DMS153 treated with DMSO at 0.1 percent for 48 hours (cell line): ENCODE measurements around the gene BRD3.

Experiments used
- DNase-seq: peaks from one replicate; lab custom pipeline; 2025; ENCODE audit not compliant: unreplicated experiment; lab: John Stamatoyannopoulos, UW

BRD3 gene

DNA sequence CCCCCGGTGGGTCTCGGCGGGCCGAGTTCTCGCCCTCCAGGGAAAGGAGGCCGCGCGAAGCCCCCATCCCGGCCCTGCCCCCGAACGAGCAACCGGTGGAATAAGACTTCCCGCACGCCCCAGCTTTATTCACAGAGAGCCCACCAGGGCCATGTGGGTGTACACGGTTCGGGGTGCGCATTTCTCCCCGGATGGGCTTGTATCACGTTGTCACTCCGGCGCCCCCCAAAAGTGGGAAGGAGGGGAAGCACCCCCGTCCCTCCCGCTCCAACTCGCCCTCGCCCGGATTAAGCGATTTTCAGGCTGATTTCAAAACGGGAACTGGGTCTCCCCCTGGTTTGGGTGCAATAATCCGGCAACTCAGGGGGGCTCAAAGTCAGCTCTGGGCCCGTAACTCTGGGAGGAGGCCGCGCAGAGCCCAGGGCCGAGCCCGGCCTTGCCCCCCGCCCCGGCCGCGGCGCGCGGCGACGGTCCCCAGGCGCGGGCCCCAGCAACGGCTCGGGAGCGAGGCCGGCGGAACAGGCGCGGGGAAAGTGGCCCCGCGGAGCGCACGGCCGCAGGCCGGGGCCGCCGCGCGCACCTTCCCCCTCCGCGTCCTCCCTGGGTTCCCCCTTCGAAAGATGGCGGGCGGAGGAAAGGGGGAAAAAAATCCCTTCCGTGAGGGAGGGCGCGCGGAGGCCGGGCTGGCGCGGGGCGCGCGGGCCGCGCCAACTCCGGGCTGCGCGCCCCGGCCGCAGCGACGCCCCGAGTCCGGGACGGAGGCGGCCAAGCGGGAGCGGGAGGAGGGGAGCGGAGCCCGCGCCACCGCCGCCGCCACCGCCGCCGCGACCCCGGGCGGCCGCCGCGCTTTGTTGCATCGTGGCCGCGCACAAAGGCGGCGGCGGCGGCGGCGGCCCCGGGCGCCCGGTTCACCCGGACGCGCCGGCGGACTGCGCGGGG lies 644 bp downstream of the BRD3 start:
- no peak for DNase-seq

DNA sequence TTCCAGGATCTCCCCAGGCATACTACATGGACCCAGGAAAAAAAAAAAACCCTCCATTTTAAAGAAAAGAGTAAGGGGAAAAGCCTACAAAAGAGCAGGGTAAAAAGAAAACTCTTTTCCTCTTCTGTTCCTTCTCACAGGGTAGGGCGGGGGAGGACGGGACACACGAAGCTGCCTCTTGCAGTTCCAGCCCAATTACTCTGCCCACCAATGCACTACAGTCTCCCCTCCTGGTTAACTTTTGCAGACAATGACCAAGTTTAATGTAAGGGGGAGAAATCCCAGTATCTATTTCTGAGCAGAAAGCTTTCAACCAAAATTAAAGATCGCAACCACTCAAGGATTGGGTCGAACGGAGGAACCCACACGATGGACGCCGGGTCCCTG lies 1.3 kb downstream of the BRD3 start:
- no peak for DNase-seq

DNA sequence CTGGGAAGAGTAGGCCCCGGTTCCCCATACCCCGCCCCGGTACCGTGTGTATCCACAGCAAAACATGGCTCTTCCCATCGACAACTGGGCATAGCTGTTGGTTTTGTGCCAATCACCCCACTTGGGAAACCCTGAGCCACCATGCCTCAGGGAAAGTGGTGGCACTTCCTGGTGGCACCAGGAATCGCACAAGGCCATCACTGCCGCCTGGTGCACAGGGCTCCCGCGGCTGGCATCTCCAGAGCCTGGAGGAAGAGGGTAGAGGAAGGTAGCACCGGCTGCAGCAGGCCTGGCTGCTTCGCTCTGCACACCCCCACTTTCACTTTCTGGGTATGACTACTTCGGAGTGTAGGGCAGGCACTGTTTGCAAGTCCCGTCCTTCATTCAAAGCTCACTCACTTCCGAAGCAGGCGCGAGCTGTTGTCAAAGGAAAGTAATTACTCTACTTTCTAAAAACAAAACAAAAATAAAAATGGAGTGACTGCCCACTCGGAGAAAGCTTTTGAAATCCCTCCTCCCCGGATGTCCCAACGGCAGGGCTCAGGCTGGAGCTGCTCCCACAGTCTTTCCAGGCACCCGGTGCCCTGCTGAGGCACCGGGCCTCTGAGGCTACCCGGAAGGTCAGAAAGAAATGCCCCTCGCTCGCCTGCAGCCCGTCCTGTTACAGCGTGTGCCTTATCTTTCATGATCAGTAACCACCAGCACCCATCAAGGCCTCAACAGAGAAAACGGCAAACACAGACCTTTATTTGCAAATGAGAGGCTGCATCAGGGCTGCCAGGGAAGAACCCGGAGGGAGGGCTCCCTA lies 2.0 kb downstream of the BRD3 start:
- no peak for DNase-seq

DNA sequence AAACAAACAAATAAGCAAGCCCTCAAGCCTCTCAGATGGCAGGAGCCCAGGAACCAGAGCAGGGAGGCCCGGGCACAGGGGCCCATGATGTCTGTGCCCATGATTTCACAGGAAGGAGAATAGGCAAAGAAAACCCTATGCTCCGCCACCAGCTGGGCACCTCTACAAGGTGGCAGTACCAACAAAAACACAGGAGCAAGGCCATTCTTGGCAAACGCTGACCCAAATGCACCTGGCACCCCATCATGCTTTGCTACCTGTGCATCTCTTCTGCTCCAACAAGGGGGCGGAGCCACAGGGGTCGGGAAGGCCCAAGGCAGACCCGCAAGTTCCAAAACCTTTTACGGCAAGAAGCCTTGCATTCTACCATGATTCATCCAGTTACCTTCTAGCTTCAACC lies 3.1 kb downstream of the BRD3 start:
- DNase-seq = no peak

DNA sequence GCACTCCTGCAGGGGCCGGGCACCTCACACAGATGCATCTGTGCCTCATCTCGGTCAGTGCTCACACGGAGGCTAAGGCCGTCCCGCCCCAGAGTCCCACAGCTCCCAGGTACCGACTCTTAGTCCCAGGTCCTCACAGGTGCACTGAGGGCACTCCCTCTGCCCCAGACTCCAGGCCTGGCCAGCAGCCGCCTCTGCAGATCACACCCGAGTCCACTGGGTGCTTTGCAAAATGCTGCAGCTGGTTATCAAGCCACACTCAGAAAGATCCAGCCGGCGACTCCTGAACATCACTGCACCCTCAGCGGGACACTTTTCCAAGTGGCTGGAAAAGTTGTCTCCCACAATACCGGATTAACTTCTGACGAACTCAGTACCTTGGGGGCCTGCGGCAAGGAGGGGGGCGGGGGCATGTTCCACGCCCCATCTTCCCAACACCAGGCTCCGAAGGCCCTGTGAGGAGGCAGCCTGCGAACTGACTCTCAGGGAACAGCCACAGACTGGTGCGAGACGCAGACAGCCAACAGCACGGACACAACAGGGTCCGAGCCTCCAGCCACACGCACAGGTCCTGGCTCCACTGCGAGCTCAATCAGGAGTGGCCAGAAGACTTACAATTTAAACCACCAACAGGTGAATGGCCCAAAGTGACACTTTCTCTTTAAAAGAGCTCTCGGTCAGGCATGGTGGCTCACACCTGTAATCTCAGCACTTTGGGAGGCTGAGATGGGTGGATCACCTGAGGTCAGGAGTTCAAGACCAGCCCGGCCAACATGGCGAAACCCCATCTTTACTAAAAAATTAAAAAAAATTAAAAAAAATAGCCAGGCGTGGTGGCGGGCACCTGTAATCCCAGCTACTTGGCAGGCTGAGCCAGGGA lies 4.0 kb downstream of the BRD3 start:
- no peak for DNase-seq

DNA sequence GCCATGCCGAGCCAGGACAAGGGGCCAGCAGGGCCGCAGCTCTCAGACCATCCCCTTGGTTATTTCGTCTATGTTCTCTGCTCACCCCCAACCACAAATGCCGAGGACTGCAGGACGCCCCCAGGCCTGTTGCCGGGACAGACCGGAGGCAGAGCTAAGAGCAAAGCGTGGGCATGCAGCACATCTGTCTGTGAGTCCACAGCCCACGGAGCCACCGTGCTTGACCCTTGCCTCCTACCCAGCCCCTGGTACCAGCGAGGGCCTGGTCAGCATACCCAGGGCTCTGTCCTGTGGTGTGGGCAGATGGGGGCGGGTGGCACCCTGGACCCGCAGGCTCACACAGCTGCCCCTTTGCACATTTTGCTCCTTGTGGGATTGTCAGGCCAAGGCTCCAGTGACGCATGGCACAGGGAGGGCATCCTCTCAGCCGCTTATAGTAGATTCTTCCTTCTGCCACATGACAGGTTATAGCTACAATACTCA lies 4.7 kb downstream of the BRD3 start:
- DNase-seq = no peak

DNA sequence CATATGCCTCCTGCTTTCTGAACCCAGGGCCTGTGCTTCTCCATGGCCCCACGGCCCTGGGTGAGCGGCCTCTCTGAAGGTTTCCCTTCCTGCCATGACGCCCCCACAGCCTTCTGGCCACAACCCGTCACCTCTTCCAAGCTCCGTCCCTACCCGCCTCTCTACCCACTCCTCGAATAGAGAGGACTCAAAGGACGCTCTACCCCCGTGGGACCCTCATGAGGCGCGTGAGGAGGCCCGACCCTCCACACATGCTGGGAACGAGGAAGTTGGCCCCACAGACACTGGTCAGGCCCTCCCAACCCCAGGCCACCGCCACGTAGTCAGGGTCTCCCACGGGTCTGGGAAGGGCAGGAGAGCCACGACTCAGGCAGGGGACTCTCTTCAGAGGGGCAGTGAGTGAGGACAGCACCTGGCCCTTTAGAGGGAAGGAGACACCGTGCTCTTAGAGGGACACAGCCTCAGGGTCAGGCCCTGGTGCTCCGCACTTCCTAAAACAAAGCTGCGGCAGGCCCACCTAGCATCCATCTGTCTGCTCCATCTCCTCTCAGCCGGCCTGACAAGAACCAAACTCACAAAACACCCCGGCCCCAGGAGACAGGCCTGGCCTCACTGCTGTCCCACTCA lies 5.3 kb downstream of the BRD3 start:
- DNase-seq = no peak

DNA sequence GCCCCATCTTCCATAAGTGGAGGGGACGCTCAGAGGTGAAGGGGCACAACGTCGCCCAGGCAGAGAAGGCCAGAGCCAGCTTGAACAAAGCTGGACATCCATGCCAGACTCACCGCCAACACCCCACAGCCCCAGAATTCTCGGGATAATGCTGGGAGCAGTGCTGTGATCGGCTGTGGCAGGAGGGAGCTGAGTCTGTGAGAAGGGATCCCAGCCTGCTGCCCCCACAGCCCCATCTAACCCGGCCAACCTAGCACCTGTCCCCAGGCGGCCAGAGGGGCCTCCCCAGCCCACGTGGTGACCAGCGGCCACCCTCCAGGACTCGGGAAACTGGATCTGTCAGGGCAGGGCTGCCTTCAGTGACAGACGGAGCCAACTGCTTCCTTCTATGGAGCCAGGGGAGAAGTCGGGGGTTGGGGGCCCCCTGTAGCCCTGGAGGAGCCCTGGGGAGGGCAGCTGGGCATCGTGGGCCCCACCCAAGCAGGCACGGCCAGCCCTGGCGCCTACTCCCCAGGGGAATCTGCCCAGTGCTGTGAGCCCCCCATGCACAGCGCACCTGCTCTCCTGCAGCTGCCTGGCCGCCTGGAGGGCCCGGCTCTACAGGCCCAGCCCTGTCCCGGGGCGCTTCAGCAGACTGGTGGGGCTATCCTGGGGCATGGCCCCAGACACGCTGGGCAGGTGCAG lies 6.0 kb downstream of the BRD3 start:
- DNase-seq = no peak

DNA sequence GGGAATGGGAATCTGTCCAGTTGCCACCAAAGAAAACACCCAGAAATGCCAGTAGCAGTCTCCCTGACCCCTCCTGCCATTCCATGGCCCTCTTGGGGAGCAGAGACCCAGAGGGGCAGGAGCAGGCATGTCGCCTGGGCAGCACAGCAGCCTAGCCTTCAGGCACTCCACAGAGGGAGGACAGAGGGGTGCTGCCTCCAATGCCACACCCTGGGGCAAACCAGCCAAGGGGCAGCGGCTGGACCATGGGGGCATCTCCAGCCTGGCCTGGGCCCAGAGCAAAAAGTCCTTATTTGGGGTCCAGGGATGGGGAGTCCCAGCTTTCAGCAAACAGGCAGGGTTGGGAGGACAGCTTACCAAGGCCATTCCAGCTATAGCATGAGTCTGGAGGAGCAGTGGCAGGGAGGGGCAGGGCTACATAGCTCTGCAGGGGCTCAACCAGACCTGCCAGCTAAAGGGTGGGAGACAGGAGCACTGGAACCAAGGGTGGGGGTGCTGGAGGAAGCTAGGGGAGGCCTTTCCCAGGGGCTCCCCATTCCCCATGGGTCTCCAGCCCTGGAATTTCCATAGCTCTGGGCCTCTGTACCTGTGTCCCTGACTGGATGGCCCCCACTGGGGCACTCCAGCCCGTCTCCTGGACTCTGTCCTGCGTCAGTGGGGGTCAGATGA lies 6.7 kb downstream of the BRD3 start:
- no peak for DNase-seq

DNA sequence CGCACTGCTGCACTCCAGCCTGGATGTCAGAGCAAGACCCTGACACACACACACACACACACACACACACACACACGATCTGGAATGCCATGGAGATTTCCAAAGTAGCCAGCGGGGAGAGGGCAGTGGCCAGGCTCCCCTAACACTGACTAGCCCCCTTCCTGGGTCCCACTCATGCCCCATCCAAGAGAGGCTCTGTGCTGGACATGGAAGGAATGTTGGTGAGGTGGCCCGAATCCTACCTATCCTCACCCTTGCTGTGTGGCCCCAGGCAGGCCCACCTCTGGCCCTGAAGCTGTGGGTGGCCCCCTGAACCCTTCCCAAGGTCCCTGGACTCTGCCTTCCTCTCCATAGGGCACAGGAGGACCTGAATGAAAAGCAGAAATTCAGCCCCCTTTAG lies 7.3 kb downstream of the BRD3 start:
- DNase-seq = no peak

DNA sequence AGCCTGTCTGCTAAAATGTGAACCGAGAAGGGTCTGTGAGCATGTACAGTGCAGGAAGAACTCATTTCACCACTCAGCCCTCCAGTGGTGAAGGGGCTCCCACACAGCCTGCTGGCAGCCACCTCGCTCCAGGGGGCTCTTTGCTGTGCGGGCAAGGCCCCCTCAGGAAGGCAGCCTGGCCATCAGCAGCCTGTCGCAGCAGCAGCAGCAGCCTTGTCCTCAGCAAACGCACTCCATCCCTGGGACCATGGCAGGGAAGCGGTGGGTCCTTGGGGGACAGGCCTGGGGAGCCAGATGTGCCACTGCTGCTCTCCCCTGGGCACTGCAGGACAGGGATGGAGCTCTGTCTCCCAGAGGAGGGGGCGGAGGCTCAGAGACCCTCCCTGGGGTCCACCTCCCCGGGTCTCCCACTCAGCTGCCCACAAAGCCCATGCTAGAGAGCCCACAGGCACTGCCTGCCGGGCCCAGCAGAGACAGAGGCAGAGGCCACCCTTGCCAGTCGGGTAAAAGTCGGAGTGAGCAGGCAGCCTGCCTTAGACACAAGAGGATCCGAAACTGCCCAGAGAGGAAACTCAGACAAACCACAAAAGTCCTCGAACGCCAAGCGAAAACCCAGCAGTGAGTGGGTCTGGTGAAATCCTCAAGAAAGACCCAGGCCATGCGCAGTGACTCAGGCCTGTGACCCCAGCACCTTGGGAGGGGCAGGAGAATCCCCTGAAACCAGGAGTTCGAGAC lies 8.0 kb downstream of the BRD3 start:
- DNase-seq = no peak

DNA sequence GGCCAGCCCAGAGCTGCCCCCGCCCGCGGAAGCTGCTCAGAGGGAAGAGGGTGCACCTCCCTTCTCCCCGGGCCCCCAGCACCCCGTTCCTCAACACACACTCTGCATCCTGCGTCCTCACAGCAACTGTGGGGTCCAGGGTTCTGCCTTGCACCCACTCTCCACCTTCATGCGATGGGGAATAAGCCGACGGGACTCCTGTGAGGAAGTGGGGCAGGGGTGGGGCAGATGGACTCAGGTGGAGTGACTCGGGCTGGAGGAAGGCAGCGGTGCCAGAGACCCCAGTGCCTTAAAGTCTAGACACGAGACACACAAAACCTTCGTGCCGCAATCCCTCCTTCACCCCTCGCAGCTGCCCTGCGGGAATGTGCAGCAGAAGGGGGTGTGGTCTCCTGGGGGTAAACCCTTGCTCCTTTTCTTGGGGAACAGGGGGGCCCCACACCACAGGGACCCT lies 8.6 kb downstream of the BRD3 start:
- no peak for DNase-seq

DNA sequence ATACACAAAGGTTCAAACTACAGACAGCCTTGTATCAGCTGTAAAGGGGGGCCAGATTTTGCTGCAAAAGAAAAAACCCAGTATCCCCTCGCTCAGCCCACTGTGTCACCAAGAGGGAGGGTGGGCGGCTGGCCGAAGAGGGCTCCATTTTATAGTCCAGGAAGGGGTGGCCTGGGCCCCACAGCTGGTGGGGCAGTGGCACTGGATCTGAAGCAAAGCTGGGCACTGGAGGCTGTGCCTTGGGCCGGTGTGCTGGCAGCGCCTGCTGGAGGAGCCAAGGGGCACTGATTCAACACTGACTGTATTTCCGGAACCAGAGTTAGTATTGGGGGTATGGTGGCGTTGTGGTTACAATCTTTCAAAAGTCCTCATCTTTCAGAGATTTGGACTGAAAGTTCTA lies 9.1 kb downstream of the BRD3 start:
- no peak for DNase-seq

DNA sequence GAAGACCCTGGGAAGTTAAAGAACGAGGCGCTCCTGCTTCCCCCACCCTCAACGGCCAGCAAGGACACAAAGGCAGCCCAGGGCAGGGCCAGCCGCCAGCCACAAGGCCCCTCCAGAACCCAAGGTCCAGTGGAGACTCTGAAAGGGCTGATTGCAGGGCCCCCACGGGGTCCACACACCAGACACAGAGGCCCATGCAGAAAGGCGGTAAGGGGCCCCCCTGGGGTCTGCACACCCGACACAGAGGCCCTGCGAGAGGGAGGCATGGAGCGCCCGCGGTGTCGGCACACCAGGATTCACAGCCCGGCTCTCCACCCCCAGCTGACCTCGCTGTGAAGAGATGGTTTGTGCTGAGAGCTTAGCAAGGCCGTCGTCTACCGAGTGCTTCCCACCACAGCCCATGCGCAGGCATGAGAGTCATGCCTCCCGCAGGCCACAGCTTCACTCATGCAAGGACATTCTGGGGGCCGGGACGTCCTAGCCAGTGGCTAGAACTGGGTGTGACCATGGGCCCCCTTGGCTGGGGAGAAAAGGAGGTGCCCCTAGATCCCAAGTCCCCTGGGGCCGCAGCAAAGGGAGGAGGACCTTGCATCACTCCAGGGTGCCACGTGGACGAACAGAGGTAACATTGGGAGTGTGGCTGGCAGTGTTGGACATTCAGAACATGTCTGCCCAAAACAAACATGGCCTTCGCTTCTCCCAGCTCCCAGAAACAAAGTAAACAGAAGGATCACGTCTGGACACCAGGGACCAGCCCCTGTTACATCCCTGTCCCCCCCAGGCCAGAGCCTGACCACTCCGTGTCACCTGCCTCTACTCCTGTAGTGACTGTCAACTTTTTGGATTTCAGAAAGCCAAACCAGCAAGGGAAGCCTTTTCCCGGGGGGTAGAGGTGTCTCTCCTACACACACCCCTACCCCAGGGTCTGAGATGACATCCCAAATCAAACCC lies 9.8 kb downstream of the BRD3 start:
- no peak for DNase-seq

DNA sequence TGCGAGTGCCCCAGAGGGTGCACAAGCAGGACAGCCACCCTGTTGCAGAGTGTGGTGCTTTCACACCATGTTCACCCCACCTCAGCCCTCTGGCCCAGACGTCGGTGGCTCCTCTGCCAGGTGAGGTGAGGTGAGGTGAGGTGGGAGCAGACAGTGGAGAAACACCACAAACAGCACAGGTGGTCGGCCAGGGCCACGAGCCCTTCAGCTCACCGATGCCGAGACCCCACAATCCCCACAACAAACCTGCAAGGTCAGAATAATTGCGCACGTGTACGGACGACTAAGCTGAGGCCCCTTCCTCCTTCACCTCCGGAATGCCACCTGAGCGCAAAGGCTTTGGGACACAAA lies 10.5 kb downstream of the BRD3 start:
- no peak for DNase-seq

DNA sequence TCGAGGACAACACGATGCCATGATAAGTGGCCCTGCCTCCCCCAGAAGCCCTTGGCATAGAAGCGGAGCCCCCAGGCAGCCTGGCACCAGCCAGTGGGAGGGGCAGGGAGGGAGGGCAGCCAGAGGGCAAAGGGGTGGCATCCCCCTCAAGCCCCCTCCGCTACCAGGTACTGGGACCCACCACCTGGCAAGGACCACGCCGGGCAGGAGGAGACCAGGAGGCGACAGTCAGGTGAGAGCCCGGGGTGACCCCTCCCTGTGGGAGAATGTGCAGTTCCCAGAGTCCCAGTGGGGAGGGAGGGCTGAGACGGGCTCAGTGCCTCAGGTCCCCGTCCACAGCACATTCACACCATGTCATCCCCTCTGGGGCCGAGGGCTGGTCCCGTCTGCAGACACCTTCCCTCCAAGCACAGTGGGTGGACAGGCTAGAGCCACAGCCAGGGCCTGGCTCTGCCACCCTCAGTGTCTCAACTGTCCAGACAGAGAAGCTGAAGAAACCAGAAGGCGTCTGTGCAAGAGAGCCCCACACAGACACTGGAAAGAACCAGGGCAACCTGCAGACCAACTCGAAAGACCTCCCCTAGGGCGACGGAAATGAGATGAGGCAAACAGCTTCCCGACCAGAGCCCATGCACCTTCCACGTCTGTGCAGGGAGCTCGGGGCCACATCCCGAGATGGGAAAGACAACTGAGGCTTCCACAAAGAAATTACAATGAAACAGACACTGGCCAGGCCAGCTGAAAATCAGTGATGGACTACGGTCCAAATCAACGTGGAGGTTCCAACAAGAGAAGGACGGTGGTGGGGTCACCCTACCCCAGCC lies 11.1 kb downstream of the BRD3 start:
- DNase-seq = no peak

DNA sequence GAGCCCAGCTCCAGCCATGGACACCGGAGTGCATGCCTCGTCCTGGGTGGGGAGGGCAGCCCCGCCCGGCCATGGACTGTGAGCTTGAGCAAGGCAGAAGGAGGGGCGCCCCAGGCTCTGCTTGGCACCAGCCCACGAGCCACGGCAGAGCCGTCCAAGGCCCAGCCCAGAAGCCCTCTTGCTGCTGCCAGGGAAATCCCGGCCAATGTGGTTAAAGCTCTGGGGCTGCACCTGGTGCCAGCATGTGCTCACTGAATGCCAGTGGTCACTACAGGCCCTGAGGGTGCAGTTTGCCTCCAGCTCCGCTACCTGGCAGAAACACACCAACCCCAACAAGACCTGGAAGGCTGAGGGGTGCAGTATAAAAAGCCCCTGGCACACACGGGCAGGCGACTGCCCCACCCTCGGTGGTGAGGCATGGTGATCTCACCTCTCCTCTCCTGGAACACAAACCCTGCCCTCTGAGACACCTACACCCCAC lies 11.8 kb downstream of the BRD3 start:
- DNase-seq = no peak
